Measurements from ENCODE around the gene MLLT6.

- no peak for TF ChIP-seq CTCF (IDR thresholded peaks at IDR 0.05)
- no peak for TF ChIP-seq ZFX (IDR thresholded peaks at IDR 0.05; ENCODE audit: borderline replicate concordance)
Measured at GRCh38 chr17:38766341-38766740, 61.3 kb downstream of the MLLT6 start.

Data from 22Rv1 (cell line).